HG02798 (cell line): ENCODE measurements around the gene SCN2B.

Experiments used
- ATAC-seq: cut with Tn5 transposase; IDR thresholded peaks from one replicate; pipeline ENCODE4 v1.9.1; 2021; ENCODE audit warnings: mild to moderate bottlenecking; ENCODE audit not compliant: unreplicated experiment, poor library complexity

SCN2B gene

DNA sequence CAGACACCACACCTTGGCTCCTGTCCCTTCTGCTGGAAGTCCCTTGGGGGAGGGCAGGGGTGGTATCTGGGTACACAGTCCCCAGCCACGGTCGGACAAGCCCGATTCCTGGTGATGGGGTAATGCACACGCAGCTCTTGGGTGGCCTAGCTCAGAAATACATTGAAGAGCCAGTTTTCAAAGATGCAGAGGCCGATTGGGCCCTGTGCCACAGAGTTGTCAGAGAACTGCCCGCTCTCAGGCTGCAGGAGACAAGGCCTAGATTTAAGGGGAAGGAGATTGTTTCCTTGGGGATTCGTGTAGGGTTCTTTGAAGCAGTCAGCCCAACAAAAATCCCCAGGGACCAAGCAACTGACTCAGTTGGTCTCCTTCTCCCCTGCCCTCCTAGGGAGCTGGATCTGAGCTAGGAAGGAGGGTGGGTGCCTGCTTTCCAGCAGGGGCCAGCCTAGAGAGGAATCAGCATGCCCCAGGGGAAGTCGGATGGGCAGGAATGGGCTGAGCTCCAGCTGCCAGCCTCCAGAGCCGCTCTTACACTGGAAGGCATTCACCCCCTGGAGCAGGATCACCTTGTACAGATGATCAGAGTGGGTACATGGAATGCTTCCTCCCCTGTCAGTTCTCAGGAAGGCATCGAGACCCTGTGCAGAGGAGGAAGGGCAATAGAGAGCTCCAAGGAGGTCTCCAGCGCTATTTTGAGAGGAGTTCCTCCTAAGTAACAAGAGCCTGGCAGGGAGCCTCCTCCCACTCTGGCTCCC lies 20.5 kb downstream of the SCN2B start:
- ATAC-seq, result no peak

DNA sequence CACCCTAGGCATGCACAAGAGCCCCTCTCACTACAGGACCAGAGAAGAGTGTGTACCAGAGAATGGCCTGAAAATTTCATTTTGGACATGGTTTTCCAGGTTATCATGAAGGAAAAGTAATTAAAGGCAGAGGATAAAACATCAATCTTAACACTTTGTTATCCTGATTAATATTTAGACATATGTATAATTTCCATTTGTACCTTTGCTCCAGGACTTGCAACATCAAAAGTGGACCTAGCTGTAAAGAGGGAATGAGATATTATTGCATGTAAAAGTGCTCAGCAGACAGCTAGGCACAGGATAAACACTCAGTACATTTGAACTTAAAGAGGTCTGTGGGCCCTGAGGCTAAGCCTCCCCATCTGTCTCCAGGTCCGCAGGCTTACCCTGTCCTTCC lies 21.8 kb downstream of the SCN2B start:
- no peak for ATAC-seq

DNA sequence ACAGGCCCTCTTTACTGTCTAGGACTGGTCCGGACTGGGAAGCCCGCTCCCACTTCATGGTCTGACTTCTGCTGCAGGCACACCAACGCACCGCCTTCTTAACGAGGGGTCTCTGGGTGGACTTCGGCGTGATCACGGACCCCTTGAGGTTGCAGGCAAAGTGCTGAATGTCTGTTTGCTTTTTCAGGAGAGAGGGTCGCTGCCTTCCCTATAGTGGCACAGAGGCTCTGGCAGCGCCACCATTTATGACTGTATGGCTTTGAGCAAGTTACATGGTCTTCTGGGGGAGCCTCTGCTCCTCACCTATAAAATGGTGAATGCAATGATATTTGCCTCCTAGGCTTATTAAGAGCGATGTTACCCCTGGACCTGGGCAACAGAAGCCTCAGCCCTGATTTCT lies 22.5 kb downstream of the SCN2B start:
- ATAC-seq, result no peak

DNA sequence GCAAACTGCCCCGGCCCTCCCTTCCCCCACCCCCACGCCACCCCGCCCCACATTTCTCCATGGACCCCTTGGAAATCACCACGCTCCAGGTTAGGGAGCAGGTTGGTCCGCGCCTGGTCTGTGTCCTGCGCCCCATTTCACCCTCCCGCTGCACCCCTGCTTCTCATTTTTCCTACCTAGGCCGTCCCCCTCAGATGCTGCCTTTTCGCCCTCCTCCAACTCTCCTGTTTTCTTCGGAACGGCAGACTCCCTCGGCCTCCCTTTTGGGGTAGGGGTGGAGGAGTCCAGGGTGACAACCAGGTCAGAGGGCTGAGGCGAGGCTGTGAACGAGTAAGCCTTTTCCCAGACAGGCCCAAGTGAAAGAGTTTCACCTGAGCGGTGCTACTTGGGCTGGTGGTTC lies 22.9 kb downstream of the SCN2B start:
- no peak for ATAC-seq

DNA sequence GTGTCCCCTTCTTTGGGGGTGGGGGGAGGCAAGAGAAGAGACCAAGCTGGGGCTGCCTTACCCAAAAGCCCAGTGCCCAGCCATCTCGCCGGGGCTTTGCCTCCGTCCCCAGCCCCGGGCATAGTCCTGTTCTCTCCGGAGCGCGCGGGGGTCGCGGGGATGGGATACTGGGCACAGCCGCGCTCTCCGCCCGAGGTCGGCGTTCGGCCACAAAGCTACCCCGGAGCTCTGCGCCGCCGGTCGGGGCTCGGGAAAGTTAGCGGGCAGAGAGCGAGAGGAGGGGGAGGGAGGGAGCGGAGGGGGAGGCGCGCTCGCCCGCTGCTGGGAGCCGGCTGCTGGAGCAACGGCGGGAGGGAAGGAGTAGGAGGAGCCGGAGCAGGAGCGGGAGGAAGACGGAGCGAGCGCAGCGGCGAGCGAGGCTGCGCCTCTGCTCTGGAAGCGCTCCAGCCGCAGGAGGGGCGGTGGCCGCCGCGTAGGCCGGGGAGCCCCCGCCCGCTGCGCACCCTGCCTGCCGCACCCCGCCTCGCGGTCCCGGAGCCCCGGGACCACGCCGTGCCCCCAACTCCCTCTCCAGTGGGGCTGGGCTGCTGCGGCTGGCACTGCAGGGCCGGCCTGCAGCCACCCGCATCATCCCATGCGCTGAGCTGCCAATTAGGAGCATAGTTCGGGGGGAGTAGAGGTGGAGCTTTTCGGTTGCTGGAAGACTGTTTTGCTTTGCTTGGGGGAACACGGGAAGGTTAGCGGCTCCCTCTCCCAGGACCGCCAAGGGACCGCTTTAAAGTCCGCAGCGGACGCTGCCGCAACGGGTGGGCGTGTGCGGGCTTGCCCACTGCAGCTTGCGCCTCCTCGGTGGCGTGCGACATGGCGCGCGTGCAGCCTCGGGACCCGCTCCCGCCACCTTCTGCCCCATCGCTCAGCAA lies 23.6 kb downstream of the SCN2B start, which contains the start of gene SCN4B:
TSS of gene SCN4B (minus strand) at position 272 of the 920 bp plus-strand sequence. CDS start at position 122, 150 bp downstream.
- ATAC-seq, result no peak

DNA sequence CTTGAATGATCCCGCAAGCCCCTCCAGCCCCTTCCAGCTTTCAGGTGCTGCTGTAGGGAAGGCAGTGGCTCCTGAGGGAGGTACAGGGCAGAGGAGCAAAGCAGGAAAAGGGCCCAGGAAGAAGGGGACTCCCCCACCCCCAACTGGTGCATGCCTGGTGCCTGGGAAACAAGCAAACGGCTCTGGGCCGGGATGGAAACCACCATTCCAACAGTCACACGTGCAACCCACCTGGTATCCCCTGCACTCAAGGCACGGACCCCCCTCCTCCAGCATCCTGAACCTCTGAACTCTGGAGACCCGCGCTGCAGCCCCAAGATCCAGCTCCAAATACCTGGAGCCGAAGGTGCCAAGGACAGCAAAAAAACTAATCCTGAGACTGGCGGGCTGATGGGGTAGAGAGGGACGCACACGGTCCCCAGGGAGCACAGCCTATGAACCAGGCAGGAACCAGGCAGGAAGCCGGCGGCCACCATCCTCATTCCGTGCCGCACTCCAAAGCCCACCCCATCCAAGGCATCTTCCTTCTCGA lies 24.4 kb downstream of the SCN2B start:
- ATAC-seq, result no peak

DNA sequence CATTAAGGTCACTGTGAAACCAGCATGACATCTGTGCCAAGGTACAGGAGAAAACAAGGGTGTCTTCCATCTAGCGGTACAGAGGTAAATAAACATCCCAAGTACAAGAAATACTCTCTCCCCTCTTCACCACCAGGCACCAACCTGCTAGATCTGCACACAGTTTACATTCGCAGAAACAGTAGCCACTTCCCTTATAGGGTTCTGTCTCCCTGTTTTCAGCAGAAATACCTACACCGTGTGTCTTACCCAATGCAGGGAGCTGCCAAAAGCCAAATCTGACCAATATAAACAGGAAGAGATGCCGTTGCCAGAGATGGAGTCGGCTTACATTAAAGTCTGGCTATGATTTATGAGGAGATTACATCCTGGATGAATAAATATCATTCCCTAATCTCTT lies 25.0 kb downstream of the SCN2B start:
- ATAC-seq, result no peak

DNA sequence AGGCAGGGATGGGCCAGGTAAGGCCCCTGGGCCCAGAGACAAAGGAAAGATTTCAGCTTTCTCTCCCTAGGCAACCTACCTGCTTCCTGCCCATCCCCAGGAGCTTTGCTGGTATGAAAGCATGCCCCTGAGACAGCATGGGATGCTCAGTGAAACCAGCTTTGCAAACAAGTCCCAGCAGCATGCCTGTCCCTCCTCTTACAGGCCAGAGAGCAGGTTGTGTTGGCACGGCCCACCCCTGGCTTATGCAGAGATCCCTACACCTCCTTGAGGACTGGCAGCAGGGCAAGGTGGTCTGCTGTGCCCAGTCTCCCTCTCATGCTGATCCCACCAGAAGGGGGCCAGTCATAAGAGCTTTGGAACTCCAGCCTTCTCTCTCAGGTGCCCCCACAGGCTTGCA lies 26.9 kb downstream of the SCN2B start:
- ATAC-seq, result no peak

DNA sequence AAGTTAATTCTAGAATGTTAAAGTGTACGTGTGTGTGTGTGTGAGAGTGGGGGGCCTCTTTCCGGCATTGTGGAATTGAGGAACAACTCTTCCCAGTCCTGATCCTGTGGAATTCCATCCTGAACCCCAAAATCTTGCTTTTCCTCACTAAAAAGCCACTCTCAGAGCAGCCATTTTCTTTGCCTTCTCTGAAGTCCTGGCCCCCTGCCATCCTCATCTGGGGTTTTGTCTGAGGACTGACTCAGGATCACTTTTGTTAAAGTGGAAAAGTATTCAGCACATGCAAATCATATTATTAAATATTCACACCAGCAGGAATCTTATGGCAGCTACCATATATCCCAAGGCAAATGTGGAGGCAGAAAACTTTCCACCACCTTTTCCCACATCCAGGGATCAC lies 27.6 kb downstream of the SCN2B start:
- ATAC-seq, result no peak

DNA sequence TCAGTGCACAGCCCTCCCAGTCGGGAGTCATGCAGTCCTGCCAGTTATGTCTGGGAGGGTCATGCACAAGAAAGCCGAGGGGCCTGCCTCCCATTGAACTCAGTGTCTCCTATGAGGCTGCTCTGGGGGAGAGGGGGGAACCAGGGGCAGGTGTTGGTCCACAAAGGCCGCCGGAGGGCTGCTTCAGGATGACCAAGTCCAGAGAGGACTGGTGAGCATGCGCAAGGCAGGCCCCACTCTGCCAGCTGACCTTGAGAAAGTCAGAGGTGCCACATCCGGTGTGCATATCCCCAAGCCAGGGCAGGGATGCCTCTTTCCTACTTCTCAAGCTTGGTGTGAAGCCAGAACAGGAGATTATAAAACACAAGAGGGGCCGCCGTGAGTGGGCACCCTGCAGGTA lies 28.2 kb downstream of the SCN2B start:
- ATAC-seq, result no peak

DNA sequence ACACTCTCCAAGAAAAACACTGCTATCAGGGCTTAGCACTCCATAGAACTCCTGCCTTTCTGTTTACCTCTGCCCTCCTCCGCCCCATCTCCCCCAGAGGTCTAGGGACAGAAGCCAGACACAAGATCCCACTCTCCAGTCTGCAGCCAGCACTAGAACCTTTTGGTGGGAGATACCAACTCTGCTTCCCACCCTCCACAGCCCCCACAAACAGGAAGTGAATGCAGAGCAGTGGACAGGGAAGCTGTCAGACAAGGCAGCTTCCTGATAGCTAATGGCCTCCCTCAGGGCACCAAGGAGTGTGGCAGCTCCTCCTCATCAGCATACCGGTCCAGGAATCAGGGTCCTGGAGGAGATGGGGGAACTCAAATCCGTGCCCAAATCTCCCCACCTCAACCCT lies 28.9 kb downstream of the SCN2B start:
- no peak for ATAC-seq

DNA sequence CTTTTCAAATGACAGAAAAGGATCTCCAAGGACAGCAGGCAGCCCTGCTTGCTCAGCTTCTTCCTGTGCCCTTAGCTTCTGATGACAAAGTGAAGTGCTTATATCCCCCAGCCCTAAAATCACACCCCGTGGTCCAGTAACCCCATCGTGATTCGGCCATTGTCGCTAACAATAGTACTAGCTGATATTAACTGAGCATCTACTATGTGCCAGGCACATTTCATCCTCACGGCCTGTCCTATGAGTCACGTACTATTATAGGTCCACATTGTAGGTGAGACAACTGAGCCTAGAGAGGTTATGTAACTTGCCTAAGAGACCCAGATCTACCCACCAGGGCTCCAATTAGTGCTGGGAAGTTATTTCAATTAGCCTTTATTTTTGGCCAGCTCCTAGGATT lies 29.9 kb downstream of the SCN2B start:
- no peak for ATAC-seq

DNA sequence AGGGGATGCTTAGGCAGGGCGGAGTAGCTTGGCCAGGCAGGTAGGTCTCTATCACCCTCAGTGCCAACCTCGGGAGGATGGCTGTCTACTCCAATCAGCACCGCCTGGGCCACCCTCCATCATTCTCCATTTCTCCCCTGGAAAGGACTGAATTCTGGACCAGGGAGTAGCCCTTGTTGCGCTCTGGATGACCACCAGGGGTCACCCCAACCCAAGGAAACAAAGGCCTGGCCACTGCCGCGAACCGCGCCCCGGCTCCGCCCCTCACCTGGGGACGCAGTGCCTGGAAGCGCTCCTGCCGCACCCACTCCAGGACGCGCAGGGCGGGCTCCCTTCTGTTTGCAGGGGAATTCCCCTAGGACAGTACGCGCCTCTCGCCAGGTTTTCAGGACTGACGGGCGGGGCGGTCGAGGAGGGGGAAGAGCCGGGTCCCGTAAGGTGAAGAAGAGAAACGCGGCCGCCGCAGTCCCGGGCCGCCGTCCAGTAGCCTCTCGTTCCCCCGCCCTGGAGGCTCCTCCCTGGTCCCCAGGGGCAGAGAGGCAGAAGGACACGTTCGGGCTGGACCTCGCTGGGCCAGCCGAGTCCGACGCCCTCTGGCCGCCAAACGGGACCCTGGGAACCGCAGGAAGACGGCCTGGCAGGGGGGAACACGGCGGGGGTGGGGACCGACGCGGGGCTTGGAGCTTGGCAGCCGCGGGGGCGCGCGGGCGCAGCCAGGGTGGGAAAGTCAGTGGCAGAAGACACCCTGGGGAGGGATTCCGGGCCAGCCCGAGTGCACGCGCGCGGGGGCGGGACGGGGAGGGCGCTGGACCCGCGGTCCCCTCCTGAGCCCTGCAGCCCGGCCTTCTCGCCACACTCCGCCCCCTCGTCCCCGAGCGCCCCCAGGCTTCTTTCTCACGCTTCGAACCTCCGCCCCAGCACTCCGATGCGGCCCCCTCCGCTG lies 30.9 kb downstream of the SCN2B start:
- peak; percentile 85 for ATAC-seq

DNA sequence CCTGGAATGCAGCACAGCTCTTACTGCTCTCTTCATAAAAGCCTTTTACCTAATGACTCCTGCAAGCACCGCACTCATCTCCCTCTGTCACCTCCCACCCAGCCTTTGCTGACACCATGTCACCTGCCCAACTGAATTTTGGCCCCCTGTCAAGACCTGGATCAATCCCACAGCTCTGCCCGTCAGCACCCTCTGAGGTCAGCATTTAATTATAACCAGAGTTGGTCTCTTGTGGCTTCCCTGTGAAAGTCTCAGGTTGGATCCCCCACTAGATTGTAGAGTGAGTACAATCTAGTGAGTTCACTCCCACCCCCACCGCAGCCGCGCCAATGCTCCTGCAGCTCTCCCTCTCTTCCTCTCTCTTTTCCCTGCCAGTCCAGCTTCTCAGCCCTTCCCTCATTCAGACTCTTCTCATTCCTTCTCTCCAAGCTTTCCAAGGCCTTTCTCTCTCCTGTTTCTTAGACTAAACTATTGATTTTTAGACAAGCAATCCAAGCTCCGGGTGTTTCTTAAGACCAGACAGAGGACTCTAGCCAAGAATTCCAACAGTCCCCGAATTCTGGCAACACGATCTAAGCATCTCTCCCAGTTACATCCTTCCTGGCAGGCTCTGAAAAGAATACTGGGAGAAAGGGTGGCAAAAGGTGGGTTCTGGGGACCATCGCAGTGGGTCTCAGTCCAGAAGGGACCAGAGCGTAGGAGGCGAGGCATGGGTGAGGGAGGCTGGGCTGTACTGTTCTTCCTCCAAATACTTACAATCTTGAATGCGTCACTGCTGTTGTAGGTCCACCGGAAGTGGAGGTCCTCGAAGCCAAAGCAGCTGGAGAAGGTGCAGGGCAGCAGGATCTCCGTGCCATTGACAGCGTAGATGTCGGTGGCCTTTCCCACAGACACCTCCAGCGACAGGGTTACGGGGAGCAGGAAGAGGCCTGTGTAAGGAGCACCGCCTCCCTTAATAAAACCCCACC lies 31.9 kb downstream of the SCN2B start:
- peak; percentile 11 for ATAC-seq

DNA sequence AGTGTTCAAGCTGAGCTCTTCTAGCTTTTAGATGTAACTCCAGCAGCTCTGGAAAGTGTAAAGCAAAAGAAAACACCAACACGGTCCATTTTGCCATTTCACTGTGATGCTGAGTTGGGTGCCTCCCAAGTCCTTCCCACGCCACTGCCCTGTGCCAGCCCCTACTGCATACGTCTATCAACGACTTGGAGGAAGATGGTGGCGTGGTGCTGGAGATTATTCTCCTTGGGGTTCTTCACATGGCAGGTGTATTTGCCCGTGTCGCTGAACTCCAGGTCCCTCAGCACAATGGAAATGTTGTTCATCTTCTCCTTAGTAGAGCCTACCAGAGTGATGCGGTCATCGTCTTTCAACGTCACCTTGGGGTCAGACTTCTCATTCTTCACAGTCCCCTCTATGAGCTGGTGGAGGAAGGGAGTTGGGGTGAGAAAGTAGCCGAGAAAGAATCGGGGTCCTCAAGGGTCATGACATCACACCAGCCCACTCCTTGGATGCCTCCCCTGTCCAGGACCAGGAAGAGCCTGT lies 32.7 kb downstream of the SCN2B start:
- no peak for ATAC-seq

DNA sequence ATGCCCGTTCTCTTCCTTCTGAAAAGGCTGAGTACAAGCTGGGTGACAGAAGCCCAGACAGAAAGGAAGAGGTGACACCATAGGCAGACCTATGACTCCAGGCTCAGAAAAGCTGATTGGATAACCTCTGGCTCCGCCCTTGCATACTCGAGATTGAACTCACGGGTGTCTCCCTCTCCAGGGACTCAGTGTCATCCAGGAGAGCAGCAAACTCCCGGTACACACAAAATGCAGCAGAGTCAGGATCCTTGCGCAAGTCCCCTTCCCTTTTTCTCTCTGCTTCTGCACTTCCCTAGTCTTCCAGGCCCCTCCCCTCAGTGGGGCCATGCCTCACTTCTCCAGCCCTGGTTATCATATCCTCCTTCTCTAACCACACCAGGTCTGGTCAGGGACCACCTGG lies 33.6 kb downstream of the SCN2B start:
- ATAC-seq, result no peak

DNA sequence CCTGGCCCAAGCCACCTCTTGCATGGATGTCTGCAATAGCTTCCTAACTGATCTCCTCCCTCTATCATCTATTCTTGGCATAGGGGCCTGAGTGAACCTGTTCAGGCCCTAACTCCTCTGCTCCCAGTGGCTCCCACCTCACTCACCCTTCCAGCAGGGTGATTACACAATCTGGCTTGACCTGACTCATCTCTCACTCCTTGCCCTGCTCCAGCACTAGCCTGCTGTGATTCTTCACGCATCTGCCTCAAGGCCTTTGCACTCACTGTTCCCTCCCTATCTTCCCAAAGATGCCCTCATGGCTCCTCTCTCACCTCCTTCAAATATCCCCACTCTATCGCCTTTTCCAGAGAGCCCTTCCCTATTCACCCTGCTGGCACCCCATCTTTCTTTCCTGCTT lies 34.4 kb downstream of the SCN2B start:
- no peak for ATAC-seq

DNA sequence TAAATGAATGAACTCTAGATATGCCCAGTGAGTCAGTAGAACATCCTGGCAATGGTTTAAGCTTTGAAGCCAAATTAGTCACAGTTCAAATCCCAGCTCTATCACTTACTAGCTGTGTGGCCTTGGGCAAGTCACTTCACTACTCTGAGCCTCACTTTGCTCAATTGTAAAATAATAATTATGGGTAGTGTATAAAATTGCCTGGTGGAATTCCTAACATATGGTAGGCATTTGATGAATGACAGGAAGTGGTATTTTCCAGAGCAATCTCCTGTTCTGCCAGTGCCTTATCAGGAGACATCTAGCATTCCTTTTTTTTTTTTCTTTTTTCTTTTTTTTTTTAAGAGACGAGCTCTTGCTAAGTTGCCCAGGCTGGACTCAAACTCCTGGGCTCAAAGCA lies 36.9 kb downstream of the SCN2B start:
- no peak for ATAC-seq
